ENCODE results near the gene ZBTB33. TPM values are rescaled to one million over a fixed set of nuclear protein-coding genes. Genes with fewer than 3 reads are reported as not detected.

Gene ZBTB33
- polyA plus RNA-seq, 1 experiment, result 9.0 TPM

- ChIA-PET CTCF (interaction anchor here (0.9 kb wide), 1 partner anchor 19 kb away, joined by 4 read pairs; the partner anchor contains the start of gene ZBTB33), POLR2A (no interaction called here)
- DNase-seq (ENCODE audit: low read depth, low spot score), result no peak
Measured at GRCh38 chrX:120269373-120270035, 18.9 kb downstream of the ZBTB33 start.

DNA sequence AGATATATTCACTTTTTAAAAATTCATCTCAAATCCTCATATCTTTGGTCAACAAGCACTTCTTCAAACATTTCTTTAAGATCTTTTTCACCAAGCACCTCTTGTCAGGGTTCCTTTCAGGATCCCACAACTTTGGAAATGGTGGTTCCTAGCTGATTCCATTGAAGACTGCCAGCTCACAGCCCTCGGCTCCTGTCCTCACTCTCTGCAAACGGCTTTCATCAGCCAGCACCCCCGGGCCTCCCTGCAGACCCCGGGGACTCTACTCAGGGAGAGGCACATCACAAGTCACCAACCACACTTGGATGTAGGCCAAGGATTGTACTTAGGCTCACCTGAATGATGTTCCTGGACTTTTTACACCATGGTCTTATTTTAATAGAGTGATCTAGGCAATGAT, 20.0 kb downstream of the ZBTB33 start:
- TF ChIP-seq, protein P1, sequence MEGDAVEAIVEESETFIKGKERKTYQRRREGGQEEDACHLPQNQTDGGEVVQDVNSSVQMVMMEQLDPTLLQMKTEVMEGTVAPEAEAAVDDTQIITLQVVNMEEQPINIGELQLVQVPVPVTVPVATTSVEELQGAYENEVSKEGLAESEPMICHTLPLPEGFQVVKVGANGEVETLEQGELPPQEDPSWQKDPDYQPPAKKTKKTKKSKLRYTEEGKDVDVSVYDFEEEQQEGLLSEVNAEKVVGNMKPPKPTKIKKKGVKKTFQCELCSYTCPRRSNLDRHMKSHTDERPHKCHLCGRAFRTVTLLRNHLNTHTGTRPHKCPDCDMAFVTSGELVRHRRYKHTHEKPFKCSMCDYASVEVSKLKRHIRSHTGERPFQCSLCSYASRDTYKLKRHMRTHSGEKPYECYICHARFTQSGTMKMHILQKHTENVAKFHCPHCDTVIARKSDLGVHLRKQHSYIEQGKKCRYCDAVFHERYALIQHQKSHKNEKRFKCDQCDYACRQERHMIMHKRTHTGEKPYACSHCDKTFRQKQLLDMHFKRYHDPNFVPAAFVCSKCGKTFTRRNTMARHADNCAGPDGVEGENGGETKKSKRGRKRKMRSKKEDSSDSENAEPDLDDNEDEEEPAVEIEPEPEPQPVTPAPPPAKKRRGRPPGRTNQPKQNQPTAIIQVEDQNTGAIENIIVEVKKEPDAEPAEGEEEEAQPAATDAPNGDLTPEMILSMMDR (IDR thresholded peaks at IDR 0.05; ENCODE audit: low read depth, low read length), result no peak
- H3K27me3 ChIP-seq (ENCODE audit: control insufficient read depth, insufficient read depth, low read length), result no peaks in the 10 kb centered on the region
- H3K4me3 ChIP-seq (ENCODE audit: low read depth, low read length), result no peak overlapping the region
- POLR2A ChIA-PET, result no interaction called here
- CTCF ChIA-PET, result interaction anchor here (0.6 kb wide), 1 partner anchor 290 kb away, joined by 3 read pairs; no protein-coding TSS in a partner anchor
- H3K9me3 ChIP-seq (ENCODE audit: control insufficient read depth, insufficient read depth, low read length), result no peaks in the 10 kb centered on the region
- no peak overlapping the region for H3K27ac ChIP-seq (ENCODE audit: low read depth, low read length)
- DNase-seq (ENCODE audit: low read depth, low spot score), result no peak

More at GRCh38 chrX:120269373-120270035, 18.9 kb downstream of the ZBTB33 start:
- Histone ChIP-seq H3K27me3 (ENCODE audit: control insufficient read depth, insufficient read depth, low read length) (no peaks in the 10 kb centered on the region), H3K4me3 (ENCODE audit: low read depth, low read length) (no peak overlapping the region), H3K27ac (ENCODE audit: low read depth, low read length) (no peak overlapping the region), H3K9me3 (ENCODE audit: control insufficient read depth, insufficient read depth, low read length) (no peaks in the 10 kb centered on the region)
- TF ChIP-seq, protein P1 (IDR thresholded peaks at IDR 0.05; ENCODE audit: low read depth, low read length), result no peak

GRCh38 chrX:120271218-120271617, 20.6 kb downstream of the ZBTB33 start:
- CTCF ChIA-PET, result interaction anchor here (0.6 kb wide), 1 partner anchor 291 kb away, joined by 3 read pairs; no protein-coding TSS in a partner anchor
- TF ChIP-seq, protein P1 (IDR thresholded peaks at IDR 0.05; ENCODE audit: low read depth, low read length), result no peak
- Histone ChIP-seq H3K9me3 (ENCODE audit: control insufficient read depth, insufficient read depth, low read length) (no peaks in the 10 kb centered on the region), H3K27me3 (ENCODE audit: control insufficient read depth, insufficient read depth, low read length) (no peaks in the 10 kb centered on the region), H3K27ac (ENCODE audit: low read depth, low read length) (no peak overlapping the region), H3K4me3 (ENCODE audit: low read depth, low read length) (no peak overlapping the region)
- POLR2A ChIA-PET, result no interaction called here
- no peak for DNase-seq (ENCODE audit: low read depth, low spot score)

GRCh38 chrX:120274145-120274544, 23.5 kb downstream of the ZBTB33 start:
- TF ChIP-seq, protein P1 (IDR thresholded peaks at IDR 0.05; ENCODE audit: low read depth, low read length), result no peak
- no peak overlapping the region for H3K27ac ChIP-seq (ENCODE audit: low read depth, low read length)
- no peaks in the 10 kb centered on the region for H3K9me3 ChIP-seq (ENCODE audit: control insufficient read depth, insufficient read depth, low read length)
- DNase-seq (ENCODE audit: low read depth, low spot score), result no peak
- CTCF ChIA-PET, result no interaction called here
- no peaks in the 10 kb centered on the region for H3K27me3 ChIP-seq (ENCODE audit: control insufficient read depth, insufficient read depth, low read length)
- no peak overlapping the region for H3K4me3 ChIP-seq (ENCODE audit: low read depth, low read length)
- POLR2A ChIA-PET, result no interaction called here

DNA sequence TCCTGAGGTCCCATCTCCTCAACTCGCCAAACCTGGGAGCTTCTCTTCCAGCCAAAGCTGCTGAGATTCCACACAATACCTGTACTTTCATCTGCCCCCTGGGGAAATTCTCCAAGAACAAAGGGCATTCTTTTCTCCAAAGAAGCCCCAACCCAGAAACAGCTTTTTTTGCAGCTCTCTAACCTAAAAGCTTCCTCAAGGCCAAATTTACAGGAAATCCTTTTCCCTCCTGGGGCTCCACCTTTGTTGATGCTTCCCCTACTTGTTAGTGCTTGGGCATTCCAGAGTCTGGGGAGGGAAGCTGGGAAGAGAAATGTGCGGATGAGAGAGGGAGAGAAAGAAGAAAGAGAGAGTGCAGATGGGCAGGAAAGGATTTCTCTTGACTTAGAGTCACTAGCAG, 24.3 kb downstream of the ZBTB33 start:
- POLR2A ChIA-PET, result no interaction called here
- Histone ChIP-seq H3K27me3 (ENCODE audit: control insufficient read depth, insufficient read depth, low read length) (no peaks in the 10 kb centered on the region), H3K27ac (ENCODE audit: low read depth, low read length) (no peak overlapping the region), H3K4me3 (ENCODE audit: low read depth, low read length) (no peak overlapping the region), H3K9me3 (ENCODE audit: control insufficient read depth, insufficient read depth, low read length) (no peaks in the 10 kb centered on the region)
- no peak for DNase-seq (ENCODE audit: low read depth, low spot score)
- CTCF ChIA-PET, result no interaction called here
- TF ChIP-seq, protein P1 (IDR thresholded peaks at IDR 0.05; ENCODE audit: low read depth, low read length), result no peak

Measured in AG04450 (cell line).